CD4-positive, alpha-beta T cell treated with Interleukin-6 at 100 ng/mL for 8 hours (primary cell): Measurements from ENCODE around the gene SDK1.

Experiments used
- DNase-seq: peaks from one replicate; pipeline ENCODE4 v3.0.0-alpha.2; 2020; ENCODE audit warnings: mixed read lengths, low spot score

SDK1 gene

DNA sequence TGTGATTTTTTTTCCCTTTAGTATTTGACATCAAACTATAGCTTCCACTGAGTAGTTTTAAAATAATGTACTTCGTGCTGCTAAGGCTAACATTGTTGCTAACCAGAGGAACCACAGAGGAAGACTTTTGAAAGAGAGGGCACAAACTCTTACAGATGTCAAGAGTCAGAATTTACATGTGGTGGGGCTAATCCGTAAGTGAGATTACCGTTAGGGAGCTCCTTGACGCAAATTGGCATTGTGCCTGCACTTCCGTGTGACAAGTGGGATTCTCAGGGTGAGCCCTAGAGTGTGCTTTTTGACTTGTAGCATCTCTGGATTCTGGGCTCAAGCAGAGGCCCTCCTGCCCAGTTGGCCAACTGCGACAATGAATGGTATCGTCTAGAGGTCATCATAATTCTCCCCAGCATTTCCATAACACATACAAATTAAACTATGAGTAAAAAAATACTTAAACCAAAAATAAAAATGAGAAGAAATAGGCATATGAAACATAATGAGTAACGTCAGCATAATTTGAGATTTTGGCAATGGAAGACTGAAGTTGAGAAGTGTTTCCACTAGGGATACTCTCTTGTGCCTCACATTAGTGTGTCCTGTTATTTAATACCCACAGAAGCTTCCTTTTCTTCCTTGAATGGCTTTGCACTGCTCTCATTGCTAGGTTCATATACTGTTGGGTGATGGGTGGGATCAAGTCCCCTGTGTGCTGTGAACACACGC is 164.0 kb downstream of the SDK1 start:
- peak; percentile 34 for DNase-seq

DNA sequence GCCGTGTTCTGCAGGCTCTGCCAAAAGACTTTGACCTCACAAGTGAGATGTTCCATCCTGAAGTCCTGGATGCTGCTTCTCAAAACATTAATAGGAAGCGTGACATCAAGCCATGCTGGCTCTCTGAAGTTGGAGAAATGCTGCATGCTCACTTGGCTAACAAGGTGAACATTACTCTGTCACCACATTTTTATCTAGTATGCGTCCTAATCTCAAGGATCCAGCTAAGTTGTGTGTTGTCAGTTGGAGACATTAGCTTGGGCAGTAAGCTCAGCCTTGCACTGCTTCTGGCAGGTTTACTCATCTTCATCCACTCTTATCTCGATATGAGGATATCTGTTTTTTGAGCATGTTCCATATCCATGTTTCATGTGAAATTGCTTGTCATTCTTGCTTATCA is 165.2 kb downstream of the SDK1 start:
- no peak for DNase-seq

DNA sequence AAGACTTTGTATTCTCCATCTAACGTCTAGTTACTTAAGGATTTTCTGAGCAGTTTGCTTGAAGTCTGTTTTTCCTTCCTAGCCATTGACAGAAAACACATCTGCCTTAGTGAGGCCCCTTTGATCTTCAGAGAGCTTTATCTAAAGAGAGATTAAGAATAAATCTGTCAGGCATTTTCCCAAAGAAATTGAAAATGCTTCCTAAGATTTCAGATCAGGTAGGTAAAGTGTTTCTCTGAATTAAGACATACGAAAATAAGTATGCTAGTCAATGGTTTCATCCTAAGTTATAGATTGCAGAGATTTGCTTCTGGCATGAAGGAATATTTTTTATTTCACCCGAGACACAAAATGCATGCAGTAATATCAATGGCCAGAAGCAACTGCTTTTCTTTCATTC is 168.6 kb downstream of the SDK1 start:
- no peak for DNase-seq

- DNase-seq: no peak
Measured at GRCh38 chr7:3480197-3480596, 179.1 kb downstream of the SDK1 start.

- no peak for DNase-seq
Measured at GRCh38 chr7:3481435-3481834, 180.4 kb downstream of the SDK1 start.

DNA sequence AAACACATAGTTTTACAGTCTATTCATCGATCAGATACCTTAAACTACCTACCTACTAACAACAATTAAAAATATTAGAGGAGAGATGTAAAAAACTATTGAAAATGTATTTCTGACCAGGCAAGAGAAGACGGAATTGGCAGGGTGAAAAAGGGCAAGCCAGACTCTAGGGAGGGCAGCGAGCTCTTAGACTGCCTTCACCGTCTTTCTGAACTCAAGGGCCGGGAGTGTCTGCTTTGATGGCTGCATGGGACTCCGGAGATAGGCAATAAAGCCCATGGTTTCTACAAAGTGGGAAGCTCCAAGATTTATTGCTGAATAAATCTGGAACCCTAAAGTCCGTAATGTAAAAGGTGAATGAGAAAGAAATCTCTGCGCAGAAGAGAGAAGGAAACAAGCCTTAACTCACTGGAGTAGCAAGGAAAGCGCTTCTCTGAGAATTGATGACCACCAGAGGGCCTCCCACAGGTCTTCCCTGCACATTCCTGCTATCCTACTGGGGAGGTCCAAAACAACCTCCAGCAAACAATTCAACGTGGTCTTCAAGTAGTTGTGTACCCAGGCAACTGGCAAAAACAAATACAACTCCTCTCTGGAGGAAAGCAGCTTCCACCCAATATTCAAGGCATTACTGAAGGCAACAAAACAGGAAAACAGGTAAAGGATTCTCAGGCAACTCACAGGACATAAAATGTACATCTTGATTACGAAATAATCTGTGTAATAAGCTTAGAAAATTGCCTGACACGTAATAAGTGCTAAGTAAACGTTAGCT is 181.3 kb downstream of the SDK1 start:
- DNase-seq: no peak

DNA sequence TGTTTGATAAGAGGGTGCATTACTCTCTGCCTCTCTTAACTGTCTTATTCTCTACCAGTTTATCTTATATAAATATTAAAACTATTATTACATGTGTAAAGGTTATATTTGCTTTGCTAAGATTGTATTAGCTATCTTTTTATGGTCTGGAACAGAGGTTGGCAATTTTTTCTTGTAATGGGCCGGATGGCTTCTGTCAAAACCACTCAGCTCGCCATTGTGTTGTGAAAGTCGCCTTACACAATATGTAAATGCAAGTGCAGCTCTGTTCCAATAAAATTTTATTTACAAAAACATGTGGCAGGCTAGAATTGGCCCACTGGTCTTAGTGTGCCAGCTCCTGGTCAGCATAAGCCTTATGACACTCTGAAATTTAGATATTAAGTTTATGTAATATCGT is 185.8 kb downstream of the SDK1 start:
- DNase-seq: no peak

DNA sequence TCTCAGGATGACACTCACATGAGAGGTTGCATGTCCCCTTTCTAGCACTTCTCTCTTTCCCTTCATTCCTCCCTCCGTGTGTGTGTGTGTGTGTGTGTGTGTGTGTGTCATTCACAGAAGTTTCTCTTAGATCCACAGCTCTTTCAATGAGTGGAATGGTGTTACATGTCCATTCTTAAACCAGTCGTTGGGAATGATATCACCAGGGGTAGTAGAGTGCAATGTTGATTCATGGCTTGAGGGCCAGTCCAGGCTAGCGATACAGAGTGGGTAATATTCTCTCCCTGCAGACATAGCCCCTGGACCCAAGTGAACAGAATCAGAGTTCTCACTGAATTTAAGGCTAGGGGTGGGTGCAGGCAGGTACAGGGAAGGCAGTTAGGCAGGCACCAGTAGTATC is 187.8 kb downstream of the SDK1 start:
- no peak for DNase-seq

GRCh38 chr7:3493499-3493898 is 192.4 kb downstream of the SDK1 start:
- no peak for DNase-seq

DNA sequence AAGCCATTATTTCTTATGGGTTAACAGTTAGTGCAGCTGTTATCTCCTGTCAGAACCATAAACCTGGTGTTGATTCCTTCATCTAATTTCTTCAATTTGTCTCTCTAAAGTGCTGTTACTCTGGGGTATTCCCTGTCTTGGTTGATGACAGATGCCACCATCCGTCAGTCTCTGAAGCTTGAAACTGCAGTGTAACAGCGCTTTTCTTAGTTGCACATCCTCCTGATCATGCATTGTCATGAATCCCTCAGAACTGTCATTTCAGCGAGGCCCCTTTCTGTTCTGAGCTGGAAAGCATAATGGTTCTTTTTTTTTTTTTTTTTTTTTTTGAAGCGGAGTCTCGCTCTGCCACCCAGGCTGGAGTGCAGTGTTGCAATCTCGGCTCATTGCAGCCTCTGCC is 193.9 kb downstream of the SDK1 start:
- no peak for DNase-seq

GRCh38 chr7:3495530-3495929 is 194.5 kb downstream of the SDK1 start:
- no peak for DNase-seq

GRCh38 chr7:3495954-3496353 is 194.9 kb downstream of the SDK1 start:
- no peak for DNase-seq

- no peak for DNase-seq
Measured at GRCh38 chr7:3497796-3498195, 196.7 kb downstream of the SDK1 start.

DNA sequence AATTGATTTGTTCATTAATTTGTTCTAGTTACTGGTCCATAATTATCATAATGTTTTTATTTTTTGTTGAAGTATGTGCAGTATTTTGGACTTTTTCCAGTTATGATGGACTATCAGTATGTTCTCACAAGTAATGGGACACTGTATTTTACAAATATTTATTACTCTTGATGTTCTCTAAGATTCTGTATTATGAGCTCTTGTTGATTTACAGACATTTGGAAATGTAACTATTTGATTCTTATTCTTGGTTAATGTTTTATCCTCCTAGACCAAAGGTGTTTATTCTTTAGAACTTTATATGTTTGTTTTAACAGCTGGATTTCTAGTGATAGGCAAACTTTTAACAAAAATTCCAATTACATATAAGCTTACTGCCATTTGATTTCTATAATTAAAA is 200.6 kb downstream of the SDK1 start:
- no peak for DNase-seq

DNA sequence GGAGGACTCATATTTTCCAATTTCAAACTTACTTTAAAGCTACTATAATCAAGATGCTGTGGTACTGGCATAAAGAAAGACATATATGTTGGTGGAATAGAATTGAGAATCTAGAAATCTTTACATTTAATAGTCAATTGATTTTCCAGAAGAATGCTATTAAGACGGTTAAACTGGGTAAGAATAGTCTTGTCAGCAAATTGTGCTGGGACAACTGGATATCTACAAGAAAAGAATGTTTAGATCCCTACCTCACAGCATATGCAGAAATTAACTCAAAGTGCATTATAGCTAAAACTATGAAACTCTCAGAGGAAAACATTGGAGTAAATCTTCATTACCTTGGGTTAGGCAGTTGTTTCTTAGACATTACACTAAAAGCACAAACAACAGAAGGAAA is 203.3 kb downstream of the SDK1 start:
- DNase-seq: no peak

GRCh38 chr7:3510101-3511020 is 209.3 kb downstream of the SDK1 start:
- no peak for DNase-seq

DNA sequence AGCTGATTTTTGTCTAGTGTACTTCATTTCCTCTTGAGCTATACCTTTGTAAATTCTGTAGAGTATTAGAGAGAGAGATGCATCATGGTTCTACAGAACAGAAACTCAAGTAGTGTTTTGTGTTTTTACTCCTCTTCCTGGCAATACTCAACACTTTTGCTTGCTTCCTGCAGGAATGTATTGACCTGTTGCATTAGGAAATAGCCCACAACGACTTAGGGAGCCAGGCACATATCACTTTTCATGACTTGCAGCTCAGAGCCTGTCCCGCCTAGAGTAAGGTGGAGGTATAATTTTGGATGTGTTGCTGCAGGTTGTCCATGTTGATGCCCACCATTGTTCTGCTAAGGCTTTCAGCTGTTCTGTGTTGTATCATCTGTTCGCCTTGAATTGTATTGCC is 216.3 kb downstream of the SDK1 start:
- DNase-seq: no peak

- DNase-seq: no peak
Measured at GRCh38 chr7:3518546-3518945, 217.5 kb downstream of the SDK1 start.

- no peak for DNase-seq
Measured at GRCh38 chr7:3520206-3520605, 219.2 kb downstream of the SDK1 start.

- no peak for DNase-seq
Measured at GRCh38 chr7:3527496-3528124, 226.6 kb downstream of the SDK1 start.

- DNase-seq: no peak
Measured at GRCh38 chr7:3533040-3533439, 232.0 kb downstream of the SDK1 start.

DNA sequence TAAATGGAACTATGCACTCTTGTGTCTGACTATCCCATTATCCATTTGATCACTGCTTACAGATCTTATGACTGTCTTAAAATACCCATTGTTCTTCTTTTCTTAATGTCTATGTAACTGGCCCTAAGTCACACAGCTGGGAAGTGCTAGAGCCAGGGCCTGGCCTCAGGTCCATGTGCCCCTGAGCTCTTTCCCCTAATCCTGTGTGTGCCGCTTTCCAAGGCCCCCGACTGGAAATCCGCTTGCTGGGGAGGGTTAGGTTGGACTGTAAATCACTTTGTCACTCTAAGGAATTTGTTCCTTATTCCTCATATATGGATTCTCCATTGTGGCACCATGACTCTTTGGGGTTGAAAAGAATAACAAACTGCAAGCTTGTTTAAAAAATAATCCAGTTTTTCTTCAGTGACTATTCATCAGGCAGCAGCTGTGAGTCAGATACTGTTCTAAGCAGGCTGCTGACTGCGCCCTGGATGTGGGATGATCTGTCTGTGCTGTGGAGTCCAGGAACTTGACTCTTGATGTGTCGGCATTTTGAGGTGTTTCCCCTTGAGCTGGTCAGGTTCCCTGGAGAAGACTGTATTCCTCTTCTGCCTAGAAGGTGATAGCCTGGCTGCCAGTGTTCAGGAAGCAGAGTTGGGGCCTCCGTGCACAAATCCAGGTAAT is 236.3 kb downstream of the SDK1 start:
- DNase-seq: no peak
